Peyer's patch (tissue), 4 donors: Measurements from ENCODE around the gene SCYL1. TPM values are rescaled to one million over a fixed set of nuclear protein-coding genes. Genes with fewer than 3 reads are reported as not detected.

Source experiments
- DNase-seq, 3 donors: peaks; one replicate each; pipeline ENCODE4 v3.0.0-alpha.2; 2017 to 2019
- H3K27ac ChIP-seq, 4 donors: fragments of 200-600 bp; sonication (generic); one replicate each; pipeline ENCODE4 v1.5.1; 2016 to 2019
- H3K27me3 ChIP-seq, 2 donors: fragments of 200-600 bp; sonication (generic); one replicate each; pipeline ENCODE4 v1.5.1; 2019
- H3K36me3 ChIP-seq, 3 donors: fragments of 200-600 bp; sonication (generic); one replicate each; pipeline ENCODE4 v1.5.1; 2016 to 2019
- H3K4me1 ChIP-seq, 4 donors: fragments of 200-600 bp; sonication (generic); one replicate each; pipeline ENCODE4 v1.5.1; 2016 to 2019
- H3K4me3 ChIP-seq, 4 donors: fragments of 200-600 bp; sonication (generic); 1 replicate in 3 of 4; 2 replicates in 1 of 4; pipeline ENCODE4 v1.5.1; 2016 to 2019; ENCODE audit warnings: mild to moderate bottlenecking in 1 of 4
- H3K9me3 ChIP-seq, 4 donors: fragments of 200-600 bp; sonication (generic); one replicate each; pipeline ENCODE4 v1.5.1; 2016 to 2019; ENCODE audit warnings: mild to moderate bottlenecking in 1 of 4
- CTCF ChIP-seq, 6 experiments: fragments of 450-650 bp in 4 of 6; fragments of 200-600 bp in 2 of 6; sonication (generic) in 1 of 6; IDR thresholded peaks; one replicate each; pipeline ENCODE4 v1.5.1; 2017 to 2019; ENCODE audit warnings: antibody characterized with exemption in 6 of 6, mild to moderate bottlenecking in 3 of 6, moderate library complexity in 1 of 6
- POLR2A ChIP-seq, 2 donors: fragments of 450-650 bp; IDR thresholded peaks; one replicate each; pipeline ENCODE4 v1.5.1; 2017; ENCODE audit warnings: antibody characterized with exemption in 2 of 2, mild to moderate bottlenecking in 2 of 2, moderate library complexity in 2 of 2
- total RNA-seq, 4 donors: library from RNA; depleted of rRNA; stranded (reverse); fragments of >200 nt; gene quantifications; one replicate each; pipeline ENCODE4 v1.1.0, GENCODE V29; 2016

SCYL1 gene
- total RNA-seq, 4 donors from 2014 or later, result 73.4 to 88.1 (median 79.0) TPM

GRCh38 chr11:65532388-65533064 is 7.6 kb downstream of the SCYL1 start:
- Histone ChIP-seq H3K9me3 (no peaks in the 10 kb centered on the region), H3K4me3 (no peak overlapping the region), H3K4me1 (no peaks in the 10 kb centered on the region), H3K36me3 (peaks cover 0 to 84% (median 0%) of the 10 kb centered on the region in 3 donors), H3K27ac (no peak overlapping the region), H3K27me3 (no peaks in the 10 kb centered on the region)
- DNase-seq, result no peak
- TF ChIP-seq CTCF (IDR thresholded peaks at IDR 0.05) (no peak), POLR2A (IDR thresholded peaks at IDR 0.05) (no peak)

- TF ChIP-seq CTCF (IDR thresholded peaks at IDR 0.05) (no peak), POLR2A (IDR thresholded peaks at IDR 0.05) (no peak)
- H3K4me1 ChIP-seq, result peaks cover 0 to 11% (median 5%) of the 10 kb centered on the region in 4 donors
- H3K9me3 ChIP-seq, result no peaks in the 10 kb centered on the region
- peaks cover 0 to 85% (median 0%) of the 10 kb centered on the region in 3 donors for H3K36me3 ChIP-seq
- no peak for DNase-seq
- no peaks in the 10 kb centered on the region for H3K27me3 ChIP-seq
- H3K27ac ChIP-seq, result no peak overlapping the region
- no peak overlapping the region for H3K4me3 ChIP-seq
Measured at GRCh38 chr11:65535102-65535501, 10.2 kb downstream of the SCYL1 start.

GRCh38 chr11:65536412-65537295 is 11.8 kb downstream of the SCYL1 start:
- Histone ChIP-seq H3K4me1 (peaks cover 5 to 23% (median 13%) of the 10 kb centered on the region in 4 donors), H3K36me3 (peaks cover 0 to 70% (median 0%) of the 10 kb centered on the region in 3 donors), H3K27ac (no peak overlapping the region), H3K27me3 (no peaks in the 10 kb centered on the region), H3K9me3 (no peaks in the 10 kb centered on the region), H3K4me3 (no peak overlapping the region)
- TF ChIP-seq POLR2A (IDR thresholded peaks at IDR 0.05) (no peak), CTCF (IDR thresholded peaks at IDR 0.05) (no peak)
- DNase-seq, result no peak

- Histone ChIP-seq H3K36me3 (peaks cover 0 to 64% (median 0%) of the 10 kb centered on the region in 3 donors), H3K4me1 (peaks cover 5 to 25% (median 13%) of the 10 kb centered on the region in 4 donors), H3K4me3 (no peak overlapping the region), H3K9me3 (no peaks in the 10 kb centered on the region), H3K27me3 (no peaks in the 10 kb centered on the region), H3K27ac (no peak overlapping the region)
- no peak for TF ChIP-seq POLR2A (IDR thresholded peaks at IDR 0.05)
- TF ChIP-seq CTCF (IDR thresholded peaks at IDR 0.05), result no peak
- DNase-seq, result no peak
Measured at GRCh38 chr11:65537296-65537597, 12.4 kb downstream of the SCYL1 start.

- Histone ChIP-seq H3K4me1 (peaks cover 5 to 25% (median 13%) of the 10 kb centered on the region in 4 donors), H3K9me3 (no peaks in the 10 kb centered on the region), H3K27ac (no peak overlapping the region), H3K4me3 (no peak overlapping the region), H3K27me3 (no peaks in the 10 kb centered on the region), H3K36me3 (peaks cover 0 to 59% (median 0%) of the 10 kb centered on the region in 3 donors)
- TF ChIP-seq POLR2A (IDR thresholded peaks at IDR 0.05), result no peak
- TF ChIP-seq CTCF (IDR thresholded peaks at IDR 0.05), result no peak
- no peak for DNase-seq
Measured at GRCh38 chr11:65537620-65538231, 12.8 kb downstream of the SCYL1 start.
